Measurements from ENCODE around the gene GTPBP1.

Gene GTPBP1

DNA sequence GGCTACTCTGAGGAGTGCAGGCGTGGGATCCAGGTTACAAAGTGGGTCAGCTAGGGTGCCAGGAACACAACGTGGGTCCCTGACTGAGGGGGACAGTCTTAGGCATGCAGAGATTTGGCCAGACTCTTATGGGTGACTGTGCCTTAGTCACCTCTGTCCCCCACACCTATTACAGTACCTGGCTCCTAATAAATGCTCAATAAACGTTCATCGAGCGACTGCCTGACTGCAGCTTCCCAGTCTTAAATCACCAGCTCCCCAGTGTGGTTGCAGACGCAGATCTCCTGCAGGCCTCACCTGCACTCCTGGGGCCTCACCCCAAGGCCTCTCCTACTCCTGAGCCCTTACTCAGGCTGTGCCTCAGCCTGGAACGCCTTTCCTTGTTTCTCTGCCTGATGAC, 53.3 kb downstream of the GTPBP1 start:
- DNase-seq (ENCODE audit: insufficient read length, low spot score) (no peak), FAIRE-seq (no peak)
- TF ChIP-seq POLR2A (IDR thresholded peaks at IDR 0.05; ENCODE audit: low read depth, low read length) = no peak

DNA sequence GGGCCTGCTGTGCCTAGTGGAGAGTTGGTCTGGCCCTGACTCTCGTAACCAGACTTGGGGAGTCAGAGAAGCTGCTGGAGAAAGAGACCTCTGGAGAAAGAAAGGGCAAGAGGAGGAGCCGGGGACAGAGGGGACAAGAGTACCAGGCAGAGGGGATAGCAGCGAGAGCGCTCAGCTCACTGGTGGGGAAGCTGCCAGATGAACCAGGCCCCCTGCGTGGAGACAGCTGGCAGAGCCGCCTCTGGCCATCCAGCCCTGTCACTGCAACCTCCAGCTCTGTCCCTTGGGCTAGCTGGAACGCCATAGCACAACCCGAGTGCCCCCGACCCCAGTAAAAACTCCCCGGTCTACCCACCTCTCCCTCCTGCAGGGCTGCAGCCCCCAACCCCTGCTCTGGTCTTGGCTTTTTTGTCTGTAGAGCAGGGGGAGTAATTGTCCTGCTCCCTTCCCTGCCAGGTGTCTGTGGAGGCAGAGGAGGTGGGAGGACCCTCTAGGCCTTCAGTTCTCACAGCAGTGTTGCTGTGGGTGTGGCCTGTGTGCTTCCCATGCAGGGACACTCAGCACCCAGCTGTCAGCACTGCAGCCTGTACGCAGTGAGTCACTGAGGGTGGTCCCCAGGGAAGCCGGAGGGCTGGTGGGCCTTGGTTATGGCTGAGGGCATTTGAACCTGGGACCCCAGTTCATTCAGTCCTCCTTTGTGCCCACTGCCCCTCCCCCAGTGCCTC, 54.9 kb downstream of the GTPBP1 start:
- no peak for FAIRE-seq
- TF ChIP-seq POLR2A (IDR thresholded peaks at IDR 0.05; ENCODE audit: low read depth, low read length) = no peak
- peak; percentile 29 for DNase-seq (ENCODE audit: insufficient read length, low spot score)

DNA sequence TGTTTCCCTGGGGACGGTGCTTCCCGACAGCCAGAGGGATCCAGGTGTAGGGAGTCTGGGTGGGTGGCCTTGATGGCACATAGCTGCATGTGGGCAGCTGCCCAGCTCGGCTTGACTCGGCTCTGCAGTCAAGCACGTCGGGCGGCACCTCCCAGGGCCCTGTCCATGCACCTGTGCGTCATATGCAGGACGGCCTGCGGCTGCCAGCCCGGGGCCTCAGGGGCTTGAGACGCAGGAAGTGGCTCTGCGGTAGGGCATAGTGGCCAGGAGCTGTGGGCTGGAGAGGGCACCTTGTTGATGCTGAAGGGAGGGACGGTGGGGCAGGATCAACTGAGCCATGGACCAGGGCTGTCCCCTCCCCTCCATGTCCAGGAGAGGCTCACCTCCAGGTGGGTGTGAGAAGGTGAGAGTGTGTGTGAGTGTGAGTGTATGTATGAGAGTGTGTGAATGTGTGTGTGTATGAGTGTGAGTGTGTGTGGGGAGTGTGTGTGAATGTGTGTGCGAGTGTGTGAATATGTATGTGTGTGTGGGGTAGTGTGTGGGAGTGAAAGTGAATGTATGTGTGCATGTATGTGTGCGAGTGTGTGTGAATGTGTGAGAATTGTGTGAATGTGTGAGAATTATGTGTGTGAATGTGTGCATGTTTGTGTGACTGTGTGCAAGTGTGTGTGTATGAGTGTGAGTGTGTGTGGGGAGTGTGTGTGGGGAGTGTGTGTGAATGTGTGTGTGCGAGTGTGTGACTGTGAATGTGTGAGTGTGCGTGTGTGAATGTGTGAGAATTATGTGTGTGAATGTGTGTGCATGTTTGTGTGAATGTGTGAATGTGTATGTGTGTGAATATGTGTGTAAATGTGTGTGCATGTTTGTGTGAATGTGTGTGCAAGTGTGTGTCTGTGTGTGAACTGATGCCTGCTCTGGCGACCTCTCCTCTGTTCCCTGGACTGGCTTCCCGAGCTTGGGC, 55.7 kb downstream of the GTPBP1 start:
- DNase-seq (ENCODE audit: insufficient read length, low spot score) (no peak), FAIRE-seq (no peak)
- no peak for TF ChIP-seq POLR2A (IDR thresholded peaks at IDR 0.05; ENCODE audit: low read depth, low read length)

DNA sequence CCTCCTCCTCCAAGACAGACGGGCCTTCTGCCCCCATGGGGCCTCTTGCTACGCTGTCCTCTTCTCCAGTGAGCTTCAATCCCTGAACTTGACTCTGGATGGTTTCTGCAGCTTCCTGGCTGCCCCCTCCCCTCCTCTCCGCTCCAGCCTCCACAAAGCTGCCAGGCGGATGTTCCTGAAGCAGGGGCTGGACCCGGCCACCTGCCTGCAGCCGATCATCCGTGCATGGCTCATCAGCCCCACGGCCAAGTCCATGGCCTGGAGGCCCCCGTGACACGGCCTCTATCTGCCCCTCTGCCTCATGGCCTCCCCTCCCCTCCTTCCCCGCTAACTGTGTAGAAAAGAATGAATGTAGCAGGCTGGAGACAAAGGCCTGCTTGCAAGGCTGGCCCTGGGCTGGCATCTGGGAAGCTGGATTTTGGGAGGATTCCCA, 56.8 kb downstream of the GTPBP1 start:
- FAIRE-seq (no peak), DNase-seq (ENCODE audit: insufficient read length, low spot score) (no peak)
- TF ChIP-seq POLR2A (IDR thresholded peaks at IDR 0.05; ENCODE audit: low read depth, low read length) = no peak

DNA sequence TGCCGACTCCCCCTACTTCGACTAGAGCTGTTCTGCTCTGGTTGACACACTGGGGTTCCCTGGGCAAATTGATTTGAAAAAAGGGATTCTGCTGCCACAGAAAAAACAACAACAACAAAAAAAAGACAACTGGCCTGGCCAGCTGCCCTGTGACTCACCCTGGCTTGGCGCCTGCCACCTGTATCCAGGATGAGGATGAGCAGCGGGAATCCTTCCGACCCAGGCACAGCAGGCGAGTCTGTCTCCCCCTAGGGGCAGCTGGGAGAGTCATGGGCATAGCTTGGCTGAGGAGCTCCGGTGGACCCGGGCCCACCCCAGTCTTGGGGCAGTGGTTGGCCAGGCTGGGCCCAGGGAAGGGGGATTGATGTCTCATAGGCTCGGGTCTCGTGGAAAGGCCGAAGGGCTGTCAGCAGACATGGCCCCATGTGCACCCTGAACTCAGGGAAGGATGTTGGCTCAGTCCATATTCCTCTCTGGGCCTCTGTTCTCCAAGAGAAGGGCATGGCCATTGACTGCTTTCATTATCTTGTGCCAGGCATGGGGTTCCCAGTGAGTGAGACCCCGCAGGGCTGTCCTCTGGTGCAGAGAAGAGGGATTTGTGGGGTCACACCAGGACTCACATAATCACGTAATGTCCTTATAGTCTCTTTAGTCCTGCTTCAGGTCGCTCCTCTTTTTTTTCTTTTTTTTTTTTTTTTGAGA, 60.5 kb downstream of the GTPBP1 start:
- no peak for TF ChIP-seq POLR2A (IDR thresholded peaks at IDR 0.05; ENCODE audit: low read depth, low read length)
- FAIRE-seq = no peak
- DNase-seq (ENCODE audit: insufficient read length, low spot score) = peak; percentile 66

DNA sequence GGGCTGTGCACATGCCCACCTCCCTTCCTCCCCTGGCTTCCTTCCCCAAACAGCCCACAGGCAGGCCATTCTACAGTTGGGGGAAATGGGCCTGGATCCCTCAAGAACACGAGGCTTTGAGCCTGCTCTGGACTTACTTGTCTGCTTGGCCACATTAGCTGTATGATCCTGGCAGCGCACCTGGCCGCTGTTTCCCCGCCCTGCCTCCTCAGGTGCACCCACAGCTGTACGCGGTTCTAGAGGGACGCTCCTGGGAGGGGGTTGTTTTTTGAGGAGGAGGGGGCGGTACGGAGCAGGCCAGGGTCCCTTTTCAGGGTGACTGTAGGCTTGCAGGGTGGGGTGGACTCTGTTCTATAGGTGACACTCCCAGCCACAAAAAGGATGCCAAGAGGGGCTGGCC, 61.6 kb downstream of the GTPBP1 start:
- no peak for TF ChIP-seq POLR2A (IDR thresholded peaks at IDR 0.05; ENCODE audit: low read depth, low read length)
- DNase-seq (ENCODE audit: insufficient read length, low spot score) = no peak
- no peak for FAIRE-seq

DNA sequence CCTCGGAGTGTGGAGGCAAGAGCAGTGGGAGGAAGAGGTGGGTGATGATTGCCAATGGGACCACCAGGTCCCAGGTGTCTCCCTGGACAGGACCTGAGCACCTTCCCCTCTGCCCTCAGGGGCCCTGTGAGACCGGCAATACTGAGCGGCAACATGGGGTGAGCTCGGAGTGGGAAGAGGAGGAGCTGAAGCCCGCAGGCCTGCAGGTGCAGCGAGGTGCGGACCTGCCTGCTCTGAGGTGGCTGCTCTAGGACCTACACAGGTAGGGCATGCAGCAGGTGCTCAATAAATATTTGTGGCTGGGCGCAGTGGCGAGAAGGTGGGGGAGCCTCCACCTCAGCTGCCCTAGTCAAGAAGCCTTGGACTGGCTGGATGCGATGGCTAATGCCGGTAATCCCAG, 62.3 kb downstream of the GTPBP1 start:
- DNase-seq (ENCODE audit: insufficient read length, low spot score) (no peak), FAIRE-seq (no peak)
- no peak for TF ChIP-seq POLR2A (IDR thresholded peaks at IDR 0.05; ENCODE audit: low read depth, low read length)

DNA sequence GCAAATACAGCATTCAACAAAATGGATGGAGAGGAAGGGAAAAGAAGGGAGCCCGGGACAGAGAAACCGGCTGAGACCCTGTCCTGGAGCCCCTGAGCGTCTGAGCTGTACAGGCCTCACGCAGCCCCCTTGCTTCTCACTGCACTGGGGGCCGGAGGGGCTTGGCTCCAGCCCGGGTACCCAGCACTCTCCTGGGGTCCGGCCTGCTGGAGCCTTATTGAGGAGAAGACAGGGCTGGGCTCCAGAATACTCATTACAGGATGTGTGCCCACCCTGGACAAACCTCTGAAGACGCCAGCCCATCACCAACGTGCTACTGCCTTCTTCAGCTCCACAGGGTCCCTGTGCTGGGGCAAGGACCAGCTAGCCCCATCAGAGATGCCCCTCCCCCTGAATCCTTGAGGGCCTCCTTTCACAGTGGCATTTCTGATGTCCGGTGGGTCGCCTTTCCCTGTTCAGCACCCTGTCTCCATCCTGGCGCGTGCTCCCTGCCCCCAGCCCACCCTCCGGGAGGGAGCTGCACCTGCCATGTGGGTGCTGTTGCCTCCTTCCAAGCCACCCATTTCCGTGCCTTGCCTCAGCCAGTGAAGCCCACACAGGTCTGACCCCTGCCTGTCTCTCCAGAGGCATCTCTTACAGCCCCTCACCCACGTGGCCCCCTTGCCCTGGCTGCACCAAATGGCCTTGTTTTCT, 64.7 kb downstream of the GTPBP1 start:
- no peak for TF ChIP-seq POLR2A (IDR thresholded peaks at IDR 0.05; ENCODE audit: low read depth, low read length)
- FAIRE-seq (no peak), DNase-seq (ENCODE audit: insufficient read length, low spot score) (no peak)

DNA sequence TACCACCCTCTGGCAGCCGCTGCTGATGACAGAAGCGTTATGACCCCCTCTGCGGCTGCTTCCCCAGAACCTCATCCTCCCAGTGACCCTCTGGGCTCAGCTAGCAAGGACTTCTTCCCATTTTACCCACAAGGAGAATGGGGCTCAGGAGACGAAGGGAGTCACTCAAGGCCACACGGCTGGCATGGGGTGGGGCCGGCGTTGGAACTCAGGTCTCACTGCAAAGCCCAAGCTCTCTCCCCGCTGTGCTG, 66.8 kb downstream of the GTPBP1 start:
- no peak for TF ChIP-seq POLR2A (IDR thresholded peaks at IDR 0.05; ENCODE audit: low read depth, low read length)
- FAIRE-seq (no peak), DNase-seq (ENCODE audit: insufficient read length, low spot score) (no peak)

DNA sequence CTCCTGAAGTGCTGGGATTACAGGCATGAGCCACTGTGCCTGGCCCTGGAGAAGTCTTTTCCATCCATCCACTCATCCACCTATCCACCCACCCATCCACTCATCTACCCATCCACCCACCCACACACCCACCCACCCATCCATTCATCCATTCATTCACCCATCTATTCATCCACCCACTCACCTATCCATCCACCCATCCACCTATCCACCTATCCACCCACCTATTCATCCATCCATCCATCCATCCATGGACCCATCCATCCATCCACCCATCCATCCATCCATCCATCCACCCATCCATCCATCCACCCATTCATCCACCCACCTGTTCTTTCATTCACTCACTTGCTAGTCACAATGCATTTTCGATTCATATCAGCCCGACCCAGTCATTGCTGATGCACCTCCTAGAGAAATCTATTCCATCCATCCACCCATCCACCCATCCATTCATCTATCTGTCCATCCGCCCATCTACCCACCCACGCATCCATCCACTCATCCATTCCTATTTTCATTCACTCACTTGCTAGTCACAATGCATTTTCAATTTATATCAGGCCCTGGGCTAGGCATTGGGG, 67.7 kb downstream of the GTPBP1 start:
- no peak for FAIRE-seq
- no peak for TF ChIP-seq POLR2A (IDR thresholded peaks at IDR 0.05; ENCODE audit: low read depth, low read length)

DNA sequence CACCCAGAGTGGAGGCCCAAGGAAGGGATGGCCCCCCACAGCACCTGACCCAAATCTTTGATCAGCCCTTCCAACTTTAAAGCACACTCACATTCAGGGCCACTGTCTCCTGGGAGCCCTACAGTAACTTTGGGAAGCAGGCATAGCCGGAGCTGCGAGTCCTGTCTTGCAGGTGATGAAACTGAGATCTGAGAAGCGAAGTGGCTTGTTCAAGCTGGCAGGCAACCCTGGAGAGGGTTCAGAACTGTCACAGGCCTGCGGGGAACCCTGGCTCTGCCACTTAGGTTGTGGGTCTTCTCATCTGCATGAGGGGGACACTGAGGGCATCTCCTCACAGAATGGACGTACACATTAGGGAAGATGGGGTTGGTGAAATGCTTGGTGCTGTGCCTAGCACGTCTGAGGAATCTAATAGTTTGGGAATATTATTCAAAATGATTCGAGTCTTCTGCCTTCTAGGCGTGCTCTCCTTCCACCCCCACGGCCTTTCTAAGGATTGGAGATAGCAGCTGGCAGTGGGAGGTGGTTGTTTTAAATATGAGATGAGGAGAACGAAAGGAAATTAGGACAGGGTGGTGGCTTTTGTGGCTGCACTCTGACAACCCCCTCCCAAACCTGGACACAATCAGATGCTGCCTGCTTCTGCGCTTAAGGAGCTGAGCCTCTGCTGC, 68.9 kb downstream of the GTPBP1 start:
- TF ChIP-seq POLR2A (IDR thresholded peaks at IDR 0.05; ENCODE audit: low read depth, low read length) = no peak
- DNase-seq (ENCODE audit: insufficient read length, low spot score) (no peak), FAIRE-seq (no peak)

More for the DNA sequence above, 67.7 kb downstream of the GTPBP1 start:
- DNase-seq (ENCODE audit: insufficient read length, low spot score) = no peak

DNA sequence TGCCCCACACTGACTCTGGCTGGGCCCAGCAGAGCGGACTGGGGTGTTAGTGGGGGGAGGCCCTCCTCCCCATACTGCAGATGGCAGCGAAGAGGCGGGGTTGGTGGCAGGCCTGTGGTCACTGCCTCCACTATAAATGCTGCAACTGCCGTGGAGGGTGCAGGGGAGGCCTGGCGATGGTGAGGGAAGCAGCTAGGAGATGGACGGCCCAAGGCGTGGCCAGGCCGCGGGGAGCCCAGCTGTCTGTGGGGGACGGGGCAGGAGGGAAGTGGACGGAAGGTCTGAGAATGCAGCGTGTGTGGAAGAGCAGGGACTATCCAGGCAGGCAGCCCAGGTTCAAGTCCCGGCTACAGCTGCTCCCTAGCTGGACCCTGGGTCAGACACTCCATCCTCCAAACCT, 69.9 kb downstream of the GTPBP1 start:
- FAIRE-seq (no peak), DNase-seq (ENCODE audit: insufficient read length, low spot score) (no peak)
- no peak for TF ChIP-seq POLR2A (IDR thresholded peaks at IDR 0.05; ENCODE audit: low read depth, low read length)

DNA sequence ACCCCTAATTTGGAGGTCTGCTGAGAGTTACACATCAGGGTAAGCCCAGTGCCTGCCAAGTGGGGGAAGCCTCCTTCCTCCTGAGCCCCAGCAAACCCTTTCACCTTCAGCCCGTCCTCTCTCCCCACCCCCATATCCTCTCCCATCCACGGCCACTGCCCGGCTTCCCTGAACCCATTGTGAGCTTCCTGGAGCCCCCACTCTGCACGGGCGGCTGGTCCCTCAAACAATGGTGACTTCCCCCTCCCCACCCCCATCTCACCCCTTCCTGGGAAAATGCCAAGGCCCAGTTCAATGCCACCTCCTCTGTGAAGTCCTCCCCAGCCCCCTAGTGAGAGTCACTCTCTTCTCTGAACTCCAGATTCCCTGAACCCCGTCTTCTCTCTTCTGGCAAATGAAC, 70.3 kb downstream of the GTPBP1 start:
- DNase-seq (ENCODE audit: insufficient read length, low spot score) (no peak), FAIRE-seq (no peak)
- no peak for TF ChIP-seq POLR2A (IDR thresholded peaks at IDR 0.05; ENCODE audit: low read depth, low read length)
